Measurements from ENCODE around the gene RAPGEF4.

- no peak for TF ChIP-seq CTCF (IDR thresholded peaks at IDR 0.05)
- TF ChIP-seq EZH2 (IDR thresholded peaks at IDR 0.05; ENCODE audit: borderline replicate concordance, insufficient read depth, low read depth, low read length, poor library complexity, severe bottlenecking) = no peak
Observed at GRCh38 chr2:172885996-172886395, 150.4 kb downstream of the RAPGEF4 start.

All from B cell (primary cell).